ENCODE measurements around the gene TUBA3D.

GRCh38 chr2:131493199-131493968 is 17.5 kb downstream of the TUBA3D start:
- TF ChIP-seq POLR2A (IDR thresholded peaks at IDR 0.05) (no peak), CTCF (IDR thresholded peaks at IDR 0.05) (no peak)

Data from thyroid gland (tissue), 4 donors.